ENCODE data around the gene GATB. TPM values are rescaled to one million over a fixed set of nuclear protein-coding genes. Genes with fewer than 3 reads are reported as not detected.

The GATB gene
- total RNA-seq, 4 donors from 2014 or later = 19.6 to 28.9 (median 23.8) TPM

DNA sequence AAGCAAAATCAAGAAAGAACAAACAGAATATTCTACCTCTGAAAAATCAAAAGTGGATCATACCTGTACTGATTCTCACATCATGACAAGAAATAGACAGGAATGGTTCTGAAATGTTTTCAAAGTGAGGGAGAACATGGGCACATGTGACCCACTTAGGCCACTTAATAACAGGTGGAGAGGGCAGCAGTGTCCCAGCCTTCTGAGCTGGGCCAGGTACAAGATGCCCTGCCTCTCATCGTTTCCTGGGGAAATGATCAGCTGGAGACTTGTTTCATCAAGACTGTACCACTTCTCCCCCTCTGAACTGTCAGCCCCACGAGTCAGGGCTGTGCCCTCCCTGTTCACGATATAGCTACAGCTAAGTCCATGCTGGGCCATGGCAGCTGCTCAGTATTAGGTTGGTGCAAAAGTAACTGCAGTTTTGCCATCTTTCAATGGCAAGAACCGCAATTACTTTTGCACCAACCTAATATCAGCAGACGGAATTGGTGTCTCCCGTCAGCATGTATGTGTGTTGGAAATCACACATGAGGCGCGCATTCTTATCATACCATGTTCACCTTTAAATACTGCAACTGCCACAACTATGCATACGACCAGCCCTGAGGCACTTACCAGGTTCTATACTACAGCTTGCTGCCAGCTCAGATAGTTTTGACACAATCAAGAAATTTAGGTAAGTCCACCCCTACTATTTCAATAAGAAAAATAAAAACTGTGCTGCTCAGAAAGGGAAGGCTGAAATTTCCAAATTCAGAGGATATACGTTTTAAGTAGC lies 71.4 kb downstream of the GATB start:
- H3K4me3 ChIP-seq = no peak overlapping the region
- TF ChIP-seq POLR2A (IDR thresholded peaks at IDR 0.05) = no peak
- no peak for TF ChIP-seq CTCF (IDR thresholded peaks at IDR 0.05)
- no peaks in the 10 kb centered on the region for H3K27me3 ChIP-seq
- no peak overlapping the region for H3K27ac ChIP-seq
- DNase-seq = no peak
- H3K36me3 ChIP-seq = no peaks in the 10 kb centered on the region
- no peaks in the 10 kb centered on the region for H3K4me1 ChIP-seq
- H3K9me3 ChIP-seq = no peaks in the 10 kb centered on the region

GRCh38 chr4:151688785-151689043 lies 72.1 kb downstream of the GATB start:
- Histone ChIP-seq H3K27ac (no peak overlapping the region), H3K4me3 (no peak overlapping the region), H3K36me3 (no peaks in the 10 kb centered on the region), H3K4me1 (no peaks in the 10 kb centered on the region), H3K9me3 (no peaks in the 10 kb centered on the region), H3K27me3 (no peaks in the 10 kb centered on the region)
- DNase-seq = no peak
- no peak for TF ChIP-seq POLR2A (IDR thresholded peaks at IDR 0.05)
- no peak for TF ChIP-seq CTCF (IDR thresholded peaks at IDR 0.05)

GRCh38 chr4:151688003-151688784 lies 72.6 kb downstream of the GATB start:
- Histone ChIP-seq H3K9me3 (no peaks in the 10 kb centered on the region), H3K4me1 (no peaks in the 10 kb centered on the region), H3K27me3 (no peaks in the 10 kb centered on the region), H3K36me3 (no peaks in the 10 kb centered on the region), H3K4me3 (no peak overlapping the region), H3K27ac (no peak overlapping the region)
- no peak for TF ChIP-seq POLR2A (IDR thresholded peaks at IDR 0.05)
- DNase-seq = no peak

- no peaks in the 10 kb centered on the region for H3K27me3 ChIP-seq
- H3K27ac ChIP-seq = no peak overlapping the region
- no peak for TF ChIP-seq CTCF (IDR thresholded peaks at IDR 0.05)
- TF ChIP-seq POLR2A (IDR thresholded peaks at IDR 0.05) = no peak
- DNase-seq = no peak
- no peaks in the 10 kb centered on the region for H3K36me3 ChIP-seq
- no peak overlapping the region for H3K4me3 ChIP-seq
- no peaks in the 10 kb centered on the region for H3K9me3 ChIP-seq
- no peaks in the 10 kb centered on the region for H3K4me1 ChIP-seq
These were observed 73.7 kb downstream of the GATB start for GRCh38 chr4:151687021-151687640.

DNA sequence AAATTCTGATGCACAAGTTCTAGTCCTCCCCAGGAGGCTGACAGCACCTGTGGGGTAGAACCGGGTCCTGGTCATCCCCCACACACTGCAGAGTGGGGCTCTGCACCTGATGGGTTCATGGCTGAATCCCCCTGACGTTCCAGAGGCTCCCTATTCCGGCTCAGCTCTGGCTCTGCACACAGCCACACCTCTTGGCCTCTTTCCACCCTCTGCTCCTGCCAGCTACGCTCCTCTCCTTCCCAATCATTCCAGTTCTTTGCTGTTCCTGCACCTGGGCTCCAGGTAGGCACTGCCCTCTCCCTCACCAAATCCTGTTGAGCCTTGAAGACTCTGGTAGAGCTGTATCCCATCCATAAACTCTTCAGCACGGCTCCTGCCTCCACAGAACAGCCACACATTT lies 75.5 kb downstream of the GATB start:
- no peak for DNase-seq
- Histone ChIP-seq H3K27me3 (no peaks in the 10 kb centered on the region), H3K9me3 (no peaks in the 10 kb centered on the region), H3K36me3 (no peaks in the 10 kb centered on the region), H3K4me1 (no peaks in the 10 kb centered on the region), H3K27ac (no peak overlapping the region), H3K4me3 (no peak overlapping the region)
- TF ChIP-seq POLR2A (IDR thresholded peaks at IDR 0.05) (no peak), CTCF (IDR thresholded peaks at IDR 0.05) (no peak)

DNA sequence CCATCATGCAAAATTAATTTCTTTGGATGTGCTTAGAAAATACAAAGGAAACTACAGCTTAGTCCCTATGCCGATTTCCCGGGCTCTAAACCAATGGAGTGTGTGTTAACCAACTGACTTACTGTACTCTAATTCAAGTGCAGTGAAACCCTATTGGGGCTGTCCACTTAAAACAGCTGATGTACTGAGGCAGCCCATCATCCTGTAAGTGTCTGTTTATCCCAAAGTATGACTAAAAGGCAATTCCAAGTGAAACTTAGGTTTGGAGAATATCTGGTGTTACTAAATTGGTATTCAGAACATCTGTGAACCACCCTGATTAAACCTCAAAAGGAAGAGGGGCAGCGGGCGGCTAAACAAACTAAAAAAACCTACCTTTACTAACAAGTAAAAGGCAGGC lies 79.7 kb downstream of the GATB start:
- no peaks in the 10 kb centered on the region for H3K9me3 ChIP-seq
- no peaks in the 10 kb centered on the region for H3K36me3 ChIP-seq
- H3K27ac ChIP-seq = no peak overlapping the region
- H3K4me3 ChIP-seq = no peak overlapping the region
- TF ChIP-seq POLR2A (IDR thresholded peaks at IDR 0.05) (no peak), CTCF (IDR thresholded peaks at IDR 0.05) (no peak)
- H3K27me3 ChIP-seq = no peaks in the 10 kb centered on the region
- no peaks in the 10 kb centered on the region for H3K4me1 ChIP-seq
- no peak for DNase-seq

All from Peyer's patch (tissue), 4 donors.